HCT116 (cell line): ENCODE results near the gene CHI3L2. TPM values are rescaled to one million over a fixed set of nuclear protein-coding genes. Genes with fewer than 3 reads are reported as not detected.

Experiments used
- ATAC-seq: fragments of 200-7000 bp; cut with Tn5 transposase; 2 replicates; pipeline ENCODE4 v1.9.1; 2020; ENCODE audit warnings: mild to moderate bottlenecking, moderate library complexity
- BruUV-seq: library from RNA; stranded (reverse); fragments of 400-500 nt; replicated peaks from 2 replicates; lab custom pipeline; 2021; lab: Mats Ljungman, UMichigan
- CTCF ChIA-PET: fragments of 300-600 bp; sonication (Branson Sonifier 250); formaldehyde crosslinking; loops from one replicate; lab custom pipeline; 2021; ENCODE audit warnings: antibody characterized with exemption; lab: Charles Lee
- POLR2A ChIA-PET: fragments of 300-600, 350-600 bp; sonication (Branson Sonifier 250); formaldehyde crosslinking; loops from one replicate; lab custom pipeline; 2021; ENCODE audit warnings: antibody characterized with exemption; lab: Charles Lee
- RAD21 ChIA-PET, 2 experiments: fragments of 300-600 bp; sonication (Branson Sonifier 250); formaldehyde crosslinking; loops; one replicate each; lab custom pipeline; 2023; ENCODE audit warnings: low total read pairs in 2 of 2; ENCODE audit not compliant: uncharacterized antibody in 2 of 2, unreplicated experiment in 2 of 2, low non-redundant PET in 1 of 2; lab: Charles Lee
- DNase-seq: peaks from one replicate; pipeline ENCODE4 v3.0.0-alpha.2; 2010; ENCODE audit warnings: low read depth, low spot score
- H2AFZ ChIP-seq: fragments of 200-600 bp; shearing (Covaris generic), sonication (generic); 2 replicates; pipeline ENCODE4 v1.6.1; 2017; ENCODE audit warnings: low read depth, mixed run types, mixed read lengths, antibody characterized with exemption, low read length; ENCODE audit not compliant: poor library complexity, severe bottlenecking
- H3K27ac ChIP-seq: 2 replicates; pipeline ENCODE4 v1.5.1; 2012; ENCODE audit warnings: low read depth, low read length
- H3K27me3 ChIP-seq: fragments of 200-600 bp; sonication (generic); 2 replicates; pipeline ENCODE4 v1.6.1; 2016; ENCODE audit warnings: mixed run types, low read length, mixed read lengths; ENCODE audit not compliant: insufficient read depth
- H3K36me3 ChIP-seq, 2 experiments: fragments of 200-500 bp in 1 of 2; fragments of 200-600 bp in 1 of 2; sonication (Bioruptor generic) in 1 of 2; sonication (generic) in 1 of 2; 2 replicates each; pipeline versions ENCODE4 v1.5.1 to v1.6.1; 2014 to 2016; ENCODE audit warnings: low read length in 2 of 2, inconsistent platforms in 1 of 2, mixed read lengths in 1 of 2, mixed run types in 1 of 2; ENCODE audit not compliant: insufficient read depth in 2 of 2, control insufficient read depth in 1 of 2
- H3K4me1 ChIP-seq, 2 experiments: fragments of 200-600 bp in 1 of 2; sonication (generic) in 1 of 2; 2 replicates each; pipeline versions ENCODE4 v1.5.1 to v1.6.1; 2012 to 2017; ENCODE audit warnings: low read length in 2 of 2, inconsistent platforms in 1 of 2, mild to moderate bottlenecking in 1 of 2, mixed read lengths in 1 of 2, mixed run types in 1 of 2, moderate library complexity in 1 of 2; ENCODE audit not compliant: insufficient read depth in 2 of 2, control insufficient read depth in 1 of 2
- H3K4me2 ChIP-seq: fragments of 200-600 bp; sonication (generic); 2 replicates; pipeline ENCODE4 v1.6.1; 2017; ENCODE audit warnings: mixed run types, low read length, mixed read lengths
- H3K4me3 ChIP-seq, 2 experiments: fragments of 200-600 bp in 1 of 2; sonication (generic) in 1 of 2; replicated peaks in 1 of 2; 2 replicates each; pipeline ENCODE4 v1.5.1; 2011 to 2016; ENCODE audit warnings: low read length in 2 of 2, control low read depth in 1 of 2, low read depth in 1 of 2, mild to moderate bottlenecking in 1 of 2, mixed read lengths in 1 of 2, mixed run types in 1 of 2
- H3K79me2 ChIP-seq: fragments of 200-600 bp; sonication (generic); 2 replicates; pipeline ENCODE4 v1.6.1; 2017; ENCODE audit warnings: mild to moderate bottlenecking, mixed run types, low read length, moderate library complexity, mixed read lengths; ENCODE audit not compliant: insufficient read depth
- H3K9ac ChIP-seq: fragments of 200-600 bp; sonication (generic); 2 replicates; pipeline ENCODE4 v1.6.1; 2016; ENCODE audit warnings: low read length, mixed read lengths
- H3K9me2 ChIP-seq: fragments of 200-600 bp; sonication (generic), shearing (Covaris generic); 2 replicates; pipeline ENCODE4 v1.6.1; 2017; ENCODE audit warnings: mixed run types, mild to moderate bottlenecking, moderate library complexity; ENCODE audit not compliant: insufficient read depth
- H3K9me3 ChIP-seq, 2 experiments: fragments of 200-500 bp in 1 of 2; fragments of 200-600 bp in 1 of 2; sonication (Bioruptor generic) in 1 of 2; sonication (generic) in 1 of 2; 2 replicates each; pipeline ENCODE4 v1.6.1; 2014 to 2017; ENCODE audit warnings: low read length in 2 of 2, mixed read lengths in 2 of 2, inconsistent platforms in 1 of 2, low read depth in 1 of 2, mild to moderate bottlenecking in 1 of 2, mixed run types in 1 of 2, moderate library complexity in 1 of 2; ENCODE audit not compliant: control insufficient read depth in 1 of 2, insufficient read depth in 1 of 2
- H4K20me1 ChIP-seq: fragments of 200-600 bp; sonication (generic), shearing (Covaris generic); 2 replicates; pipeline ENCODE4 v1.6.1; 2017; ENCODE audit warnings: mixed run types, mild to moderate bottlenecking, moderate library complexity; ENCODE audit not compliant: insufficient read depth
- ATF3 ChIP-seq: IDR thresholded peaks from 2 replicates; pipeline ENCODE4 v1.6.1; 2012
- CEBPB ChIP-seq: IDR thresholded peaks from 2 replicates; pipeline ENCODE4 v1.6.1; 2012; ENCODE audit warnings: low read depth
- CTCF ChIP-seq, 3 experiments: fragments of 200-600 bp in 1 of 3; sonication (generic) in 1 of 3; IDR thresholded peaks in 2 of 3; conservative IDR thresholded peaks in 1 of 3; 2 replicates each; pipeline ENCODE4 v1.5.1; 2012 to 2017; ENCODE audit warnings: low read depth in 2 of 3, low read length in 2 of 3, antibody characterized with exemption in 1 of 3, borderline replicate concordance in 1 of 3, control low read depth in 1 of 3, mild to moderate bottlenecking in 1 of 3, mixed read lengths in 1 of 3, mixed run types in 1 of 3, moderate library complexity in 1 of 3; ENCODE audit not compliant: insufficient read depth in 1 of 3
- ELF1 ChIP-seq: IDR thresholded peaks from 2 replicates; pipeline ENCODE4 v1.6.1; 2012; ENCODE audit warnings: low read depth, borderline replicate concordance
- EZH2 ChIP-seq: fragments of 200-600 bp; sonication (generic); IDR thresholded peaks from 2 replicates; pipeline ENCODE4 v1.6.1; 2017; ENCODE audit warnings: antibody characterized with exemption, mixed run types
- EZH2phosphoT487 ChIP-seq: fragments of 200-600 bp; IDR thresholded peaks from 2 replicates; pipeline ENCODE4 v1.6.1; 2018; ENCODE audit warnings: antibody characterized with exemption, borderline replicate concordance
- FOSL1 ChIP-seq: IDR thresholded peaks from 2 replicates; pipeline ENCODE4 v1.6.1; 2012; ENCODE audit warnings: low read depth
- MAX ChIP-seq: IDR thresholded peaks from 2 replicates; pipeline ENCODE4 v1.6.1; 2012
- POLR2A ChIP-seq: IDR thresholded peaks from 2 replicates; pipeline ENCODE4 v1.7.0; 2011; ENCODE audit warnings: borderline replicate concordance; ENCODE audit not compliant: insufficient read depth, insufficient read length; ENCODE audit errors: extremely low read depth
- RAD21 ChIP-seq: IDR thresholded peaks from 2 replicates; pipeline ENCODE4 v1.6.1; 2012; ENCODE audit warnings: low read depth, mild to moderate bottlenecking
- REST ChIP-seq: IDR thresholded peaks from 2 replicates; pipeline ENCODE4 v1.6.1; 2012; ENCODE audit warnings: low read depth
- SIN3A ChIP-seq: IDR thresholded peaks from 2 replicates; pipeline ENCODE4 v1.6.1; 2012; ENCODE audit warnings: low read depth
- SP1 ChIP-seq: IDR thresholded peaks from 2 replicates; pipeline ENCODE4 v1.6.1; 2012; ENCODE audit warnings: low read depth
- SRF ChIP-seq: IDR thresholded peaks from 2 replicates; pipeline ENCODE4 v1.6.1; 2012; ENCODE audit warnings: low read depth
- TCF7L2 ChIP-seq: IDR thresholded peaks from 2 replicates; pipeline ENCODE4 v1.7.0; 2011; ENCODE audit warnings: borderline replicate concordance, inconsistent platforms; ENCODE audit not compliant: insufficient read depth, insufficient read length; ENCODE audit errors: extremely low read depth
- YY1 ChIP-seq: IDR thresholded peaks from 2 replicates; pipeline ENCODE4 v1.6.1; 2011; ENCODE audit warnings: low read length, low read depth, moderate library complexity, mild to moderate bottlenecking; ENCODE audit not compliant: insufficient replicate concordance; ENCODE audit errors: extremely low read depth
- ZBTB33 ChIP-seq: IDR thresholded peaks from 2 replicates; pipeline ENCODE4 v1.6.1; 2011; ENCODE audit warnings: mild to moderate bottlenecking, low read length, moderate library complexity; ENCODE audit not compliant: insufficient replicate concordance; ENCODE audit errors: extremely low read depth
- ZFX ChIP-seq: fragments of 450-650 bp; IDR thresholded peaks from 2 replicates; pipeline ENCODE4 v1.6.1; 2017
- ZNF274 ChIP-seq: fragments of 200-500 bp; sonication (Bioruptor generic); IDR thresholded peaks from 2 replicates; pipeline ENCODE4 v1.6.1; 2014; ENCODE audit warnings: mild to moderate bottlenecking, low read depth, low read length, inconsistent platforms
- intact Hi-C: fragments of 100-400 bp; cut with micrococcal nuclease; formaldehyde crosslinking; loops from 2 replicates; pipeline ENCODE4 v1.10.0; 2022
- total RNA-seq: library from RNA; stranded (reverse); gene quantifications from one replicate; pipeline ENCODE4 v1.2.1, GENCODE V29; 2021; ENCODE audit not compliant: unreplicated experiment

Gene CHI3L2
- total RNA-seq, 1 experiment from 2014 or later: not detected

GRCh38 chr1:111253876-111254275 is 26.4 kb downstream of the CHI3L2 start:
- Histone ChIP-seq H3K4me3 (no peak overlapping the region), H4K20me1 (no peaks in the 10 kb centered on the region), H2AFZ (no peak overlapping the region), H3K9me3 (no peaks in the 10 kb centered on the region), H3K27me3 (peaks cover 51% of the 10 kb centered on the region), H3K4me2 (no peak overlapping the region), H3K9me2 (no peaks in the 10 kb centered on the region), H3K27ac (no peak overlapping the region), H3K4me1 (no peaks in the 10 kb centered on the region), H3K9ac (no peak overlapping the region), H3K36me3 (no peaks in the 10 kb centered on the region), H3K79me2 (no peaks in the 10 kb centered on the region)
- intact Hi-C loops: no loop called here
- ATAC-seq (no peak), DNase-seq (no peak)
- POLR2A ChIA-PET: no interaction called here
- CTCF ChIA-PET: no interaction called here
- BruUV-seq: no TSS peak
- no peak for TF ChIP-seq EZH2
- no peak for TF ChIP-seq ZBTB33
- TF ChIP-seq EZH2phosphoT487: no peak
- no peak for TF ChIP-seq ELF1
- TF ChIP-seq ZNF274: no peak
- TF ChIP-seq SIN3A: no peak
- TF ChIP-seq TCF7L2: no peak
- no peak for TF ChIP-seq REST
- TF ChIP-seq SP1: no peak
- no peak for TF ChIP-seq CEBPB
- no peak for TF ChIP-seq ATF3
- no peak for TF ChIP-seq YY1
- TF ChIP-seq RAD21: no peak
- TF ChIP-seq SRF: no peak
- no peak for TF ChIP-seq FOSL1
- no peak for TF ChIP-seq MAX
- TF ChIP-seq CTCF (IDR thresholded peaks at IDR 0.05 in 2 of 3, conservative IDR thresholded peaks at IDR 0.05 in 1 of 3; ENCODE audit: borderline replicate concordance in 1 of 3, insufficient read depth in 1 of 3, low read depth in 2 of 3, low read length in 2 of 3): no peak
- no peak for TF ChIP-seq ZFX
- no peak for TF ChIP-seq POLR2A
- RAD21 ChIA-PET: no interaction called here
